Esophagus muscularis mucosa (tissue), 4 donors: Measurements from ENCODE around the gene PLEKHH1. TPM values are rescaled to one million over a fixed set of nuclear protein-coding genes. Genes with fewer than 3 reads are reported as not detected.

Experiments used
- DNase-seq: peaks from one replicate; pipeline ENCODE4 v3.0.0-alpha.2; 2017; ENCODE audit errors: extremely low spot score
- H3K27ac ChIP-seq, 4 donors: fragments of 200-600 bp; sonication (generic); replicated peaks in 1 of 4; 1 replicate in 3 of 4; 2 replicates in 1 of 4; pipeline ENCODE4 v1.5.1; 2016 to 2019; ENCODE audit warnings: mild to moderate bottlenecking in 1 of 4
- H3K27me3 ChIP-seq, 4 donors: fragments of 200-600 bp; sonication (generic); one replicate each; pipeline versions ENCODE4 v1.5.1 to v1.6.0; 2016 to 2019
- H3K36me3 ChIP-seq, 4 donors: fragments of 200-600 bp; sonication (generic); one replicate each; pipeline ENCODE4 v1.5.1; 2016 to 2019
- H3K4me1 ChIP-seq, 4 donors: fragments of 200-600 bp; sonication (generic); one replicate each; pipeline ENCODE4 v1.5.1; 2016 to 2019
- H3K4me3 ChIP-seq, 4 donors: fragments of 200-600 bp; sonication (generic); 1 replicate in 2 of 4; 2 replicates in 2 of 4; pipeline ENCODE4 v1.5.1; 2016 to 2019; ENCODE audit warnings: mild to moderate bottlenecking in 4 of 4, moderate library complexity in 1 of 4
- H3K9me3 ChIP-seq, 4 donors: fragments of 200-600 bp; sonication (generic); 1 replicate in 3 of 4; 2 replicates in 1 of 4; pipeline ENCODE4 v1.5.1; 2016 to 2019
- CTCF ChIP-seq, 3 experiments: fragments of 200-600 bp in 2 of 3; fragments of 450-650 bp in 1 of 3; sonication (generic) in 2 of 3; IDR thresholded peaks; one replicate each; pipeline ENCODE4 v1.5.1; 2017 to 2019; ENCODE audit warnings: antibody characterized with exemption in 3 of 3, mild to moderate bottlenecking in 2 of 3, moderate library complexity in 1 of 3
- EP300 ChIP-seq: sonication (generic); formaldehyde crosslinking; IDR thresholded peaks from one replicate; pipeline ENCODE4 v1.6.1; 2017; ENCODE audit warnings: antibody characterized with exemption
- POLR2A ChIP-seq: fragments of 450-650 bp; IDR thresholded peaks from one replicate; pipeline ENCODE4 v1.6.1; 2017; ENCODE audit warnings: antibody characterized with exemption, moderate library complexity, mild to moderate bottlenecking, low read depth
- POLR2AphosphoS5 ChIP-seq, 2 donors: sonication (generic); formaldehyde crosslinking; IDR thresholded peaks; one replicate each; pipeline ENCODE4 v1.6.1; 2017; ENCODE audit warnings: antibody characterized with exemption in 2 of 2
- WGBS: methylation state at CpG from one replicate; pipeline ENCODE4 v1.1.5; 2018; 5-methylcytosine and 5-hydroxymethylcytosine counted together
- intact Hi-C: fragments of 100-400 bp; cut with DNase I; formaldehyde crosslinking; loops from one replicate; pipeline ENCODE4 v1.15.1; 2023
- small RNA-seq, 3 donors: library from RNA; depleted of rRNA; stranded (forward); fragments of <200 nt; gene quantifications; one replicate each; pipeline ENCODE3, GENCODE V24; 2016
- total RNA-seq, 4 donors: library from RNA; depleted of rRNA; stranded (reverse); fragments of >200 nt; gene quantifications; one replicate each; pipeline versions ENCODE4 v1.1.0 to v1.2.1, GENCODE V29; 2016

The PLEKHH1 gene
- total RNA-seq, 4 donors from 2014 or later = 1.7 to 3.8 (median 2.4) TPM

- 77% methylated on average over 3 of the region's 3 CpGs for WGBS
Measured at GRCh38 chr14:67636361-67636919, 103.3 kb downstream of the PLEKHH1 start.

DNA sequence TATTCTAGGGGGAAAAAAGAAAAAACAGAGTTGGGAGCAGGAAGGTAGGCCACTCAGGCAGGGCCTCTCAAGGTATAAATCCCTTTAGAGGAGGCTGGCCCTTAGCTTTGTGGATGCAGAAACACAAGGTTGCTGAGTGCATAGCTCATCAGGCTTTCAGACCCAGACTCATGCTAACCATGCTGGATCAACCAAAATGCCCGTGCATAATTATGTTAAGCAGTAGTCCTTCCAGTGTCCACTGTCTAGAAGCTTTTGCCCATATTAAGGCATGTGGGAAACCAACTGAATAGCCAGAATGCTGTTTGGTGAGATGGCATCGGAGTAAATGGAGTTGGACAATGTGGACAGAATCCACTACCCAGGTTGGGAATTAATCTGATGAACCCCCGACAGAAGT is 105.6 kb downstream of the PLEKHH1 start:
- no peaks in the 10 kb centered on the region for H3K9me3 ChIP-seq
- intact Hi-C loops = no loop called here
- H3K27me3 ChIP-seq = no peaks in the 10 kb centered on the region
- H3K36me3 ChIP-seq = no peaks in the 10 kb centered on the region
- DNase-seq = no peak
- TF ChIP-seq POLR2AphosphoS5 (IDR thresholded peaks at IDR 0.05) (no peak), EP300 (no peak), POLR2A (no peak), CTCF (IDR thresholded peaks at IDR 0.05) (no peak)
- H3K27ac ChIP-seq = no peak overlapping the region
- no peak overlapping the region for H3K4me3 ChIP-seq
- peaks cover 0 to 4% (median 0%) of the 10 kb centered on the region in 4 donors for H3K4me1 ChIP-seq
- 81% methylated on average over 3 of the region's 3 CpGs for WGBS

More at GRCh38 chr14:67636361-67636919, 103.3 kb downstream of the PLEKHH1 start:
- Histone ChIP-seq H3K27me3 (no peaks in the 10 kb centered on the region), H3K36me3 (no peaks in the 10 kb centered on the region), H3K4me3 (no peak overlapping the region), H3K27ac (no peak overlapping the region), H3K9me3 (no peaks in the 10 kb centered on the region), H3K4me1 (peaks cover 0 to 4% (median 0%) of the 10 kb centered on the region in 4 donors)
- TF ChIP-seq CTCF (IDR thresholded peaks at IDR 0.05) (no peak), EP300 (no peak), POLR2A (no peak), POLR2AphosphoS5 (IDR thresholded peaks at IDR 0.05) (no peak)
- intact Hi-C loops = no loop called here
- no peak for DNase-seq

Small RNAs within 50 kb of the gene (small RNA-seq; reads per million reads assigned to genes)
- 0 reads per million in 3 donors for gene AL132640.3
- gene RF00019 = 0 reads per million in 3 donors

Other genes with a start within 250 kb of the PLEKHH1 start
- 100 to 1,000 TPM in 1 of 4 donors, 10 to 100 TPM in 3; 69.3 to 117 (median 98.4) TPM for gene ATP6V1D, start 173.5 kb upstream of the PLEKHH1 start, total RNA-seq
- 100 to 1,000 TPM in 3 of 4 donors, 10 to 100 TPM in 1; 73.2 to 178 (median 114) TPM for gene EIF2S1, start 173.0 kb upstream of the PLEKHH1 start, total RNA-seq
- gene PLEK2, start 121.1 kb upstream of the PLEKHH1 start, total RNA-seq = under 1 TPM in 3 of 4 donors, not detected in 1; 0.40 to 0.66 (median 0.65) TPM
- 1 to 10 TPM; 2.0 to 4.2 (median 3.4) TPM for gene TMEM229B, start 44.6 kb upstream of the PLEKHH1 start, total RNA-seq
- 10 to 100 TPM; 21.6 to 26.4 (median 23.0) TPM for gene PIGH, start 67.0 kb downstream of the PLEKHH1 start, total RNA-seq
- gene ARG2, start 86.6 kb downstream of the PLEKHH1 start, total RNA-seq = 10 to 100 TPM in 3 of 4 donors, 1 to 10 TPM in 1; 5.8 to 15.1 (median 12.9) TPM
- 100 to 1,000 TPM in 1 of 4 donors, 10 to 100 TPM in 3; 78.5 to 104 (median 83.3) TPM for gene VTI1B, start 141.3 kb downstream of the PLEKHH1 start, total RNA-seq
- gene RDH11, start 162.5 kb downstream of the PLEKHH1 start, total RNA-seq = 10 to 100 TPM; 29.9 to 36.9 (median 33.6) TPM
- not detected for gene RDH12, start 168.6 kb downstream of the PLEKHH1 start, total RNA-seq